ENCODE results near the gene ADAMTSL4.

ADAMTSL4 gene

DNA sequence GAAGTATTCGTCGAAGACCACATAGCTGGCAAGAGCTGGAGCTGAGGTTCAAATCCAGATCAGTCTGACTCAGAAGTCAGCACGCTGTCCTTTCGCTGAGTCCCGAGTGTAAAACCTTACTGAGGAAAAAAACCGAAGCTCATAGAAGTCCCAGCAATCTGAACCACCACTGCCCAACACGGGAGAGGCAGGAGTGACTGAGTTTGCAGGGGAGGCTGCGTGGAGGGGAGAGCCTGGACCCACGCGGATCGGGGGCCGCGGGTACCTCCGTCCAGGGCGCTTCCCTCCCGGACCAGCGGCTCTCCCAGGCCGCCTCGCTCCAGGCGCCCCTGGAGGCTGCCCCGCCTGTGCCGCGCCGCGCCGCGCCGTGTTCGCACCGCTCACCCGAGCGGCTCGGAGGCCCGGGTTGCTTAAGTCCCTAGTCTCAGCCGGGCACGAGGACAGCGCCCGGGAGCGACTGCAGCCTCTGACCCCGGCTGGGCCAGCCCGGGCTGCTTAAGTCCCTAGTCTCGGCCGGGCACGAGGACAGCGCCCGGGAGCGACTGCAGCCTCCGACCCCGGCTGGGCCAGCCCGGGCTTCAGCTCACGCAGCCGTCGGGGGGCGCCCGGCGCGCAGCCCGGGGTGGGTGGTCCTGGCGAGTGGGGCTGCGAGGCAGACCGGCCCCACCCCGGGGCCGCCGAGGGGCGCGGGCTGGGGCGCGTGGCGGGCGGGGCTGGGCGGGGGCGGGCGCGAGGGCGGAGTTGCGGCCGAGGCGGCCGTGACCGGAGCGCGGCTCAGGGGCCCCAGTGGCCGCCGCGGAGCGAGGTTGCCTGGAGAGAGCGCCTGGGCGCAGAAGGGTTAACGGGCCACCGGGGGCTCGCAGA, at the start of gene ADAMTSL4:
ADAMTSL4 (plus strand) TSS at position 777 of the 864 bp plus-strand sequence. CDS start 2,881 bp downstream, outside the sequence.
- DNase-seq (ENCODE audit: low read depth in 2 of 2): no peak

GRCh38 chr1:150505431-150505830, 43.8 kb upstream of the ADAMTSL4 start:
- no peak for DNase-seq (ENCODE audit: low read depth in 2 of 2)

DNA sequence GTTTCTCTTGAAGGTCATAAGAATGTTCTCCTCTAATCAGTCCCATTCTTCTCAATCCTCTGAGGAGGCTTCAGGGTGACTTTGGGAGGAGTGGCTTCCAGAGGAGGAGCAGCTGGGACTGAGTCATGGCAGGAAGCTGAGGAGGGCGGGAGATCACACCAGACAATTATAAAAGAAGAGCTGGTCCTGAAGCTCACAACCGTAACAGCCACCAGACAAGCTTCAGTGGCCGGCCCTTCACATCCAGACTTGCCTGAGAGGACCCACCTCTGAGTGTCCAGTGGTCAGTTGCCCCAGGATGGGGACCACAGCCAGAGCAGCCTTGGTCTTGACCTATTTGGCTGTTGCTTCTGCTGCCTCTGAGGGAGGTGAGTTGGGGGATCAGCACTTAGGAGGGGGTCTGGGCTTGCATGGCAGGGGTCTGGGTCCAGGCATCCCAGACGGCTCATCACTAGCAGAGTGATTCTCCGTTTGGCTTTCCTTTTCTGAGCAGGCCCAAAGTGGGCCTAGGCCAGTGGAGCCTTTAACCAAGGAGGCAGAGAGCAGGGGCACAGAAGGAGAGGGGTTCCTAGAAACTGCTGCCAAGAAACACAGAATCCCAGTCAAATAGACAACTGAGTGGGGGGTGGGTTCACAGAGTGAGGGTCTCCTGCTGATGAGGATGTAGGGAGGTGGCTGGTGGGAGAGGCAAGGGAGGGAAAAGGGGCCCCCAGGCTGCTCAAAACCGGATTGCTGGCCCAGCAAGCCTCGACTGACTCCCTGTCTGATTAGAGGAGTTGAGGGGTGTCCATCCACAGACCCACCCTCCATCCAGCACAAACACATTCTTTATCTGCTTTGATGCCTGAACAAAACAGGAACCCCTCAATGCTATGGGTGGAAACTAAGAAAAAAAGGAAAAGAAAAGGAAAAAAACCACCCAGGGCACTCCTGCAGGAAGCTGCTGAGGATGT, 41.0 kb upstream of the ADAMTSL4 start, which contains the start of gene ECM1:
ECM1 (plus strand) TSS at position 198 of the 953 bp plus-strand sequence; CDS start at position 299, 101 bp downstream.
- no peak for DNase-seq (ENCODE audit: low read depth in 2 of 2)

- no peak for DNase-seq (ENCODE audit: low read depth in 2 of 2)
Measured at GRCh38 chr1:150508982-150509381, 40.2 kb upstream of the ADAMTSL4 start.

DNA sequence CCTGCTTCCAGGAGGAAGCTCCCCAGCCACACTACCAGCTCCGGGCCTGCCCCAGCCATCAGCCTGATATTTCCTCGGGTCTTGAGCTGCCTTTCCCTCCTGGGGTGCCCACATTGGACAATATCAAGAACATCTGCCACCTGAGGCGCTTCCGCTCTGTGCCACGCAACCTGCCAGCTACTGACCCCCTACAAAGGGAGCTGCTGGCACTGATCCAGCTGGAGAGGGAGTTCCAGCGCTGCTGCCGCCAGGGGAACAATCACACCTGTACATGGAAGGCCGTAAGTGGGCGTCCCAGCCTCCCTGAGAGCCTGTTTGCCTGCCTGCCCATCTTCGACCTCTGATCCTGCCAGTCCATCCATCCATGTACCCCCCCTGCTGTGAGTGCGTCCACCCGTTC, 37.7 kb upstream of the ADAMTSL4 start:
- no peak for DNase-seq (ENCODE audit: low read depth in 2 of 2)

DNA sequence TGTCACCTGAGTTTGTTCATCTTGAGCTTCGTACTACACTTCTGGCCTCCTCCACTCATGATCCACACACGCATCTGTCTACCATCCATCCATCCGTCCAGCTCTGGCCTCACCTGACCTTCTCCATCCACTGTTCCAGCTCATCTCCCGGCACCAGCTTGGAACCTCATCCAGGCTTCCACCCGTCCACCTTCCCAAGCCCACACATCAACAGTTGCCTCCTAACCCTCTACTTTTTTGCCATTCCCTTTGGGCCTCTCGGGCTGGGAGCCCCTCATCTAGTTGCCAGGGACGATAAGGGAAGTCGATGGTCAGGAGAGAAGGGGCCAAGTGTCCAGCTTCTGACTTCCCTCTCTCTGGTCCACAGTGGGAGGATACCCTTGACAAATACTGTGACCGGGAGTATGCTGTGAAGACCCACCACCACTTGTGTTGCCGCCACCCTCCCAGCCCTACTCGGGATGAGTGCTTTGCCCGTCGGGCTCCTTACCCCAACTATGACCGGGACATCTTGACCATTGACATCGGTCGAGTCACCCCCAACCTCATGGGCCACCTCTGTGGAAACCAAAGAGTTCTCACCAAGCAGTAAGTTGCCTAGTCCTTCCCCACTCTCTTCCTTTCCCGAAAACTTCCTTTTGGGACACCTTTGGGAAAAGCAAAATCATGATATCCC, 37.1 kb upstream of the ADAMTSL4 start:
- no peak for DNase-seq (ENCODE audit: low read depth in 2 of 2)

DNA sequence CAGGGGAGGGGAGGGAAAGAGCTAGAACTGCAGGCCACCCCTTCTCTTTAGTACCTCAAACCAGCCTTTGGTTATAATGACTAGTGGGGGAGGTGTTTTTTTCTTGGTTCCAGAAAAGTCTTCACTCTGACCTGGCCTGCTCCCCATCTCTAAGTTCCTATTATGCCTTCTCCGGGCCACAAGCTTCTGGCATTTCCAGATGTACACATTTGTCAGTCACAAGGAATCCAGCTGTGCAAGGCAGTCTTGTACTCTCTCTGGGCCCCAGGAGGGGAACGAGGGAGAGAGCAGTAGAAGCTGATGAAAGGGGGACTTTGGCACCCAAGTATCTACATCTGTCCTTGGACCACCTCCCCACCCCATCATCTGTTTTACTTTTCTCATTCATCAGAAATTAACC, 36.4 kb upstream of the ADAMTSL4 start:
- DNase-seq (ENCODE audit: low read depth in 2 of 2): no peak

DNA sequence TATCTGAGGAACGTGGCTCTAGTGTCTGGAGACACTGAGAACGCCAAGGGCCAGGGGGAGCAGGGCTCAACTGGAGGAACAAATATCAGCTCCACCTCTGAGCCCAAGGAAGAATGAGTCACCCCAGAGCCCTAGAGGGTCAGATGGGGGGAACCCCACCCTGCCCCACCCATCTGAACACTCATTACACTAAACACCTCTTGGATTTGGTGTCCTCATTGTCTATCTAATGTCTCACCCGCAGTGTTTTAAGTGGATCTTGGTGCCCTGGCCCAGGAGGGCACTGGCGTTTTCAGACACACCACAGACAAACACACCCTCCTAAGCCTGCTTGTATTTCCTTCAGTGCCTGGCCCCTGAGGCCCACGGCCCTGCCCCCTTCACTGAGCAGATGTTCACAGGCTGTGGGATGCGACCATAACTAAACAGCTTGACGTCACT, 35.8 kb upstream of the ADAMTSL4 start:
- DNase-seq (ENCODE audit: low read depth in 2 of 2): no peak

DNA sequence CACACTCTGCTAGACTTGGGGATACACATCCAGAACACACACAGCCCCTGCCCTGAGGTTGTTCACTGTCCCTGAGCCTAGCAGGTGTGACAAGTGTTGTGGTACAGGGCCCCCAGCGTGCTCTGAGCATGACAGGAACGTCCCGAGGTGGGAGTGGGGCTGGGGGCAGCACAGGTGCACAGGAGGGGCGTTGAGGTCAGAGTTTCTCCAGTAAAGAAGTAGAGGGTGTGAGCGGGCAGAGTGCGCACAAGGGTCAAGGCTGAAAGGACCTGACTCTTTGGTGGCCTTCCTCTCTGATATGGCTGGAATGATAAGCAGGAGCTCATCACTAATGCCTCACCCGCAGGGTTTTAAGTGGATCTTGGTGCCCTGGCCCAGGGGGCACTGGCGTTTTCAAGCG, 34.9 kb upstream of the ADAMTSL4 start:
- DNase-seq (ENCODE audit: low read depth in 2 of 2): no peak

DNA sequence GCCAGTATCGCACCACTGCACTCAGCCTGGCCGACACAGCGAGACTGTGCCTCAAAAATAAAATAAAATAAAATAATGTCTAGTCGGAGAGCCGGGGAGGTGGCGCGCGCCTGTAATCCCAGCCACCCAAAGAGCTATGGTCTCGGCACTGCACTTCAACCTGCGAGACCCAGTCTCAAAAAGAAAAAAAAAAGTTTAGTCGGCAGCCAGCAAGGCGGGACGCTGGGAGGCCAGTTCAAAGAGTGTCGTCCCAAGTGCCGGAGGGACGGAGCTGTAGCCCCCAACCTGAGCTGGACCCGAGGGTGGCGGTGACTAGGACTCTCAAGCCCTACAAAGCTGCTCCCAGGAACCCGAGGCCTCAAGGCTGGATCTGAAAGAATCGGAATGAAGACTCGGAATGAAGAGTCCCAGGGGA, 34.3 kb upstream of the ADAMTSL4 start:
- no peak for DNase-seq (ENCODE audit: low read depth in 2 of 2)

DNA sequence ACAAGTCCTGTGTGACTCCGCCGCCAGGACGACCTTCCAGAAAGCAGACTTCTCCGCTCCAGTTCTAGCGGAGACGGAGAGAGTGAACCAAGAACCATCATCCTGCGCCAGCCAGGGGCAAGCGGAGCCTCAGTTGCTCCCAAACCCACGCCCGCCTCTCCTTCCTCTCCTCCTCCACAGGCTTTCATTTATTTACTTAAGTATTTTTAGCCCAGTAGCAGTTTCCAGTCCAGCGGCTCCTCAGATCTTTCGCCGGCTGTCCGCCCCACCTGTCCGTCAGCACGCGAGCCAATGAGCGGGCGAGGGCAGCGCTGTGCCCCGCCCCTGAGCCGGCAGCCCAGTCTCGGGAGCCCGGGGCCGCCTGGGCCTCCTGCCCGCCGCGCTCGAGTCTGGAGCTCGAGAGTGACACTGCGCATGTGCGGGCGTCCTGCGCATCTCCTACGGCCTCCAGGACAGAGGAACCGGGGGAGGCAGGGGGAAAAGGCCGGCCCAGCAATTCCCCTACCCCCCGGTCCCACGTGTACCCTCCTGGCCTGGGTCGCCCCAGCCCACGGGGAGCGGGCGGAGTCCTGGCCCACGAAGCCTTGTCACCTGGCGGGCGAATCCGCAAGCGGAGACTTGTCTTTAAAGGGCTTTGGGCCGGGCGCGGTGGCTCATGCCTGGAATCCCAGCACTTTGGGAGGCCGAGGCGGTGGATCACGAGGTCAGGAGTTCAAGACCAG, 33.7 kb upstream of the ADAMTSL4 start, which contains the start of gene FALEC:
FALEC (plus strand) TSS at position 425 of the 722 bp plus-strand sequence.
- DNase-seq (ENCODE audit: low read depth in 2 of 2): peak; percentile 90 to 93

DNA sequence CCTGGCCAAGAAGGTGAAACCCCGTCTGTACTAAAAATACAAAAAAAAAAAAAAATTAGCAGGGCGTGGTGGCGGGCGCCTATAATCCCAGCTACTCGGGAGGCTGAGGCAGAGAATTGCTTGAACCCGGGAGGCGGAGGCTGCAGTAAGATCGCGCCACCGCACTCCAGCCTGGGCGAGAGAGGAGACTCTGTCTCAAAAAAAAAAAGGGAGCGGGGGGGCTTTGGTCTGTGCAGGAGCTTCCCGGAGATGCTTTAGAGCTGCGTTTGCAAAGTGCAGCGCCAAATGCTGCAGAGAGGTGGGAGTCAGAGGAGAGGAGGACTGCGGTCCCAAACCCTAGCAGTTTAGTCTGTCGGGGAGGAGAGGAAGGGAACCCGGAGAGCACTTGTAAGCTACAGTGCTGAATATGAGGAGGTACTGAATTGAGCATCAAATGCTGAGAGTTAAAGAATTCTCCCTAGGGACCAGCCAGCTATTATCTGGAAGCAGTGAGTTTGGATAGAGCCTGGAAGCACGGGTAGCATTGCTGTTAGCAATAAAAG, 33.1 kb upstream of the ADAMTSL4 start:
- DNase-seq (ENCODE audit: low read depth in 2 of 2): no peak

DNA sequence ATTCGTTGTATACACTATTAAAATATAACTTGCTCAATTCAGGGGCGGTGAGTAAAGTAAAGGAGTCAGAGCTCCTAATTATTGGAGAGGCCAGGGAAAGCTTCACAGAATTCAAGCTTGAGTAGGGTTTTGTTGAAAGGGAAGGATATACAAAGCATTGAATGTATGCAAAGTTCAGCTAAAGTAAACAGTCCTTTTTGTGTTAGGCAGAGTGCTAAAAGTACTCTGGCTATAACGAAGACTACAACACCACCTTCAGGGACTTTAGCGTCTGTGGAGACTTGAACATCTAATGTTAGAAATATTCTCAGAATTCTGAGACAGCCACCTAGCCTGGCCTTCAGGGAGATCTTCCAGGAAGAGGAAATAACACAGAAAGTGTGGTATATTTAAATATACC, 32.6 kb upstream of the ADAMTSL4 start:
- DNase-seq (ENCODE audit: low read depth in 2 of 2): no peak

DNA sequence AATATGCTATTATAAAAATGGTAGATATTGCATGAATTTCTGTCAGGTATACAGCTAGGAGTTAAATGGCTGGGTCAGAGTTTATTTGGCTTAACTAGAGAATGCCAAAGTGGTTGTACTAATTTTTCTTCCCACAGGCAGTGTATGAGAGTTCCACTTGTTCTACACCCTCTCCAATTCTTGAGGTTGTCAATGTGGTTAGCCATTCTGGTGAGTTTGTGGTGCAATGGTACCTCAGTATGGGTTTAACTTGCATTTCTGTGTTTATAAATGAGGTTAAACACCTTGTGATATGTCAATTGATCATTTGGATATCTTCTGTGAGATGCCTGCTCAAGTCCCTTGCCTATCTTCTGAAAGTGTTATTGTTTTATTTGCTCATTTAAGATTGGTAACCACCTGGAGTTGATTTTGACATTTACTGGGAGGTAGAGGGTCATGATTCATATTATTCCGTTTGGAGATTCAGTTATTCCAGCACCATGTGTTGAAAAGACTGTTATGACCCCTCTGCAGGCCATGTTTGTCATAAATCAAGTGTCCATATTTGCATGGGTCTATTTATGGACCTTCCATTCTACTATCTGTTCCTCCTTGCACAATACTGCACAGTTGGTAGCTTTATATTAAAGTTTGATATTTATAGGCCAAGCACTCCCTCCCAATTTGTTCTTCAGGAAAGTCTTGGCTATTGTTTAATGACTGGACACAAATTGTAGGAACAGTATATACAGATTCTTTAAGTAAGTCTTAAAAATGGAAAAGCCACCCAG, 27.8 kb upstream of the ADAMTSL4 start:
- DNase-seq (ENCODE audit: low read depth in 2 of 2): no peak

DNA sequence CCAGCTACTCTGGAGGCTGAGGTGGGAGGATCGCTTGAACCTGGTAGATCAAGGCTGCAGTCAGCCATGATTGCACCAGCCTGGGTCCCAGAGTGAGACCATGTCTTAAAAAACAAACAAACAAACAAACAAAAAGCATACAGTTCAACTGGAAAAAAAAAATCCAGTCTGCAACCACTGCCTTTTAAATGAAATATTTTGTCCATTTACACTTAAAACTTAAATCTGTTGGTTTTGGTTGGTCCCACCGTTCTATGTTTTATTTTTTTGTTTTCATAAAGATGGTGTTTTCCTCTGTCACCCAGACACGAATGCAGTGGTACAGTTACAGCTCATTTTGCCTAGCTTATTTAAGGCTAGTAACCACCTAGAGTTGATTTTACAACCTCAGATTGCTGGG, 23.9 kb upstream of the ADAMTSL4 start:
- no peak for DNase-seq (ENCODE audit: low read depth in 2 of 2)

DNA sequence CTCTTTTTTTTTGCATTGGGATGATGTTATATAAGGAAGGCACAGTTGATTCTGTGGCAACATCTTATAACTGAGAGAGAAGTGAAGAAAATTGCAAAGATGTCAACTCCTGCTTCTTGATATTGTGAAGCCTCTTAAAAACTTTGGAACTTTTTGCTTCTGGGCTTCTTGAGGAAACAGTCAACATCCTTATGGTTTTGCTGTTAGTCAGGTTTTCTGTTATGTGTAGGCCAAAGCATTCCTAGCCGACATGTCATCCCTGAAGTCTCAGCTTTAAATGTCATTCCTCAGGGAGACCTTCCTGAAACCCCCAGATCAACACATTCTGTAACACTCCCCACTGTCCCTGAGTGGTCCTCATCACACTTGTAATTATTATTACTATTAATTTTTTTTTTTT, 21.0 kb upstream of the ADAMTSL4 start:
- DNase-seq (ENCODE audit: low read depth in 2 of 2): no peak

GRCh38 chr1:150529017-150529416, 20.2 kb upstream of the ADAMTSL4 start:
- DNase-seq (ENCODE audit: low read depth in 2 of 2): no peak

DNA sequence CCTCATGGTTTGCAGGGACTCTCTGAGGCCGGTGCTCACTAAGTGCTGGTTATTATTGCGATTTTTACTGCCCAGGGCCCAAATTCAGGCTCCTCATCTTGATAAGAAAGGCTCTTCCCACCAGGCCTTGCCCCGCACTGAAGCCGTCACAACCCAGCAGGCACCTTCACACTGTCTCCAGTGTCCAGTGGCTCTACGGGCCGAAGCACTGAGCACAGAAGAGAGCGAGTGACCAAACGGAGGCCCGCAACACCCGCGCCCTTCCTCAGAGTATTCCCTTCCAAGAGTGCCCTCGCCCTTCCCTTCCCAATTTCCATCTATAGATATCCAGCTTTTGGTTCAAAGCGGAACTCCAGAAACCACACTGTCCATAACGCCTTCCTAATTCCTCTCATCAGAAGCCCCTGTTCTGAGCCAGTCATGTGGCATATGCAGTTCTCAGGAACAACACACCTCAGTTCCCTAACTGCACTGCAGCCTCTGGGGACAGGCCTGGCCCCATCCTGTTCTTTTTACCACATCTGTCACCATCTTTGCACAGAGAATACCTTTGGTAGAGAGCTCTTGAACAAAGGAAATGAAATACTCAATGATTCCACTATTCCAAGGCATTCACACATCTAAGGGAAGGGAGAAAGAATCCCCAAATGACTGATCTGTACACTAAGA, 18.6 kb upstream of the ADAMTSL4 start:
- DNase-seq (ENCODE audit: low read depth in 2 of 2): no peak

- DNase-seq (ENCODE audit: low read depth in 2 of 2): no peak
Measured at GRCh38 chr1:150532860-150533259, 16.3 kb upstream of the ADAMTSL4 start.
